NCI-H446 (cell line): ENCODE measurements around the gene PIP5KL1.
A peak's percentile ranks its signal among the peaks of the same experiment; 100 is the strongest.

Experiments
- DNase-seq, 2 experiments: peaks; one replicate each; lab custom pipeline; 2025; lab: John Stamatoyannopoulos, UW

Gene PIP5KL1, protein sequence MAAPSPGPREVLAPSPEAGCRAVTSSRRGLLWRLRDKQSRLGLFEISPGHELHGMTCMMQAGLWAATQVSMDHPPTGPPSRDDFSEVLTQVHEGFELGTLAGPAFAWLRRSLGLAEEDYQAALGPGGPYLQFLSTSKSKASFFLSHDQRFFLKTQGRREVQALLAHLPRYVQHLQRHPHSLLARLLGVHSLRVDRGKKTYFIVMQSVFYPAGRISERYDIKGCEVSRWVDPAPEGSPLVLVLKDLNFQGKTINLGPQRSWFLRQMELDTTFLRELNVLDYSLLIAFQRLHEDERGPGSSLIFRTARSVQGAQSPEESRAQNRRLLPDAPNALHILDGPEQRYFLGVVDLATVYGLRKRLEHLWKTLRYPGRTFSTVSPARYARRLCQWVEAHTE

DNA sequence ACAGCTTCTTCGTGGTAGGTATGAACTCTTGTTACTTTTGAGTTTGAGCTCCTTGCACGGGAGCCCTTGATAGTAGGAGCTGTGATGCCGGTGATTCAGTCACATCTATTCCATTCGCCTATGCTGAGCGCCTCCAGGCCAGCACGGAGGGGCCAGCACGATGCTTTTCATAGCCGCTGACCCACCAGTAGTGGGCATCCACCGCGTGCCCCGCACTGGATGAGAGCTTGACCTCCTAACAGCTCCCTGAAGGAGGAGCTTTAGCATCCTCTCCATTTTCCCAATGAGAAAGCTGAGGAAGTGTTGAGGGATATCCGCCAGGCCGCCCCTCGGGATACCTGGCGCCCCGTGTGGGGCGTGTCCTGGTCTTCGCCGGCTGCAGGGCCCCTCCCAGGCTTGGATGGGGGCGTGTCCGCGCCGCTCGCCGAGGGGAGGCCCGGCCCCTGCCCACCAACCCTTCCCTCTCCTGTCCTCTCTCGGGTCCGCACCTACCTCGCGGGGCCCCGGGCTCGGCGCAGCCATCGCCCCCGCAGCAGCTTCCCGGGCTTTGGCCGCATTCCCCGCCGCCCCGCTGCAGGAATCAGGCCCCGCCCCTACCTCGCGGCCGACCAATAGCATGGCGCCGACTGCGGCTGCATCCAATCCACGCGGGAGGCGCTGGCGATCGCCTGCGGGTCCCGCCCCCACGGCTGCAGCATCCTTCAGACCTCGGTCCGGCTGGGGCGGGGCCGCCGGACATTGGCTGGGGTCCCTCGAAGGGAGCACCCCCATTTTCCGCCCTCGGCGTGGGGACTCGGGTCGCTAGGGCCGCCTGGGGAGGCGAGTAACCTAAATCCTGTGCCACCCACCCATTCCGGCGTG is at the start of gene PIP5KL1:
PIP5KL1 (minus strand) TSS at position 547 of the 861 bp plus-strand sequence; CDS start at position 522, 25 bp downstream.
- peak in 1 of 2 experiments; percentile 60 for DNase-seq

DNA sequence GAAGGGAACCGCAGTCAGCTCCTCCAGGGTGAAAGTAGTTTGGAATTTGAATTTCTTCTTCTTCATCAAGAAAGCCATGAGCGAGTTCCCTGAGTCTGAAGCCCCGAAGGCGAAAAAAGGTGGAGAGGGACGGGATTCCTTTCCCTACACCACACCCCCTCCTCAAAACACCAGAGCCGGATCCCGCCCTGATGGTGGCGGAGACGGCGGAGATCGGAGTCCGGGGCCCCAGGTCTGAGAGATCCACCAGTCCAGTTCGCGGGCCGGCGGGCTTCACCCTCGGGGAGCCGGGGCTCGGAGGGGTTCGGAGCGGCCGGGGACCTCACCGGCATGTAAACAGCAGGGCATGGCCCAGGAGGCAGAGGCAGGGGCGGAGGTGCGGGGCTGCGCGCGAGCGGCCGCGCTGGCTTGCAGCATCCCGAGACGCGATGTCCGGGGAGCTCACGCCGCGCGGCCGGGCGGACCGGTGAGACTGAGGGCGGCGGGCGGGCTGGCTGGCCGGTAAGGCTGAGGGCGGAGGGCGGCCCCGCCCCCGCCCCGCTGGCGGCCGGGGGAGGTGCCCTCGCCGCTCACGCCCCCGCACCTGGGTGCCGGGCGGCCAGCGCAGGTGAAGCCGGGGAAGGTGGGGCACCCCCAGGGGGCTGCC is 49.6 kb upstream of the PIP5KL1 start:
- DNase-seq = no peak

DNA sequence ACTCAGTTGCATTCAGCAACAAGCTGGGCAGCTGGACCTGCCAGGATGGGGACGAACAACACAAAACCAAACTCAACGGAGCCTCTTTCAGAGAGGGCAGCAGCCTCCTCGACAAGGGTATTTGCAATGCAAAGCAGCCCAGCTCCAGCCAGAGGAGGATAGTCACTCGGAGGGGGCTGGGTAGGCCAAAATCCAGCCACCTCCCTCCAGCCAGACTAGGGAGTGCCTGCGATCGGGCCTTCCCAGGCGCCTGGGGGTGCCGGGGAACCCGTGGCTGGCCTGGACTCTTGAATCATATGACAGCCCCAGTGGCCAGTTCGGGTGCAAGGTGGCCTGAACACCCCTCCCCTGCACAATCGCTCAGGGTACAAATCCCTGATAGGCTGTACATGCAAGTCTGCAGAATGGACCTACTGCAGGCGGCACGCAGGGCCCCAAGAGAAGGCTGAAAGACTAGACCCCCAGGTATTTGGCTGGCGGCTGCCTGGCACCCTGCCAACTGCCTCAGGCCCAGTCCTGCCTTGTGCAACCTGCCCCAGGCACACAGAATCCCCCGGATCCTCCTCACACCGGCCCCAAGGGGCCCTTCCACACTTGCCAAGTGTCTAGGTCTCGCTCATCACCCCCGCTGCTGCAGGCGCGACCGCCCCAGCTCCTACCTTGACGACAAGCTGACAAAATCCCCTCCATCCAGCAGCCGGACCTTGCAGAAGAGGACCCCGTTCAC is 48.9 kb upstream of the PIP5KL1 start:
- DNase-seq = peak in 1 of 2 experiments; percentile 22

DNA sequence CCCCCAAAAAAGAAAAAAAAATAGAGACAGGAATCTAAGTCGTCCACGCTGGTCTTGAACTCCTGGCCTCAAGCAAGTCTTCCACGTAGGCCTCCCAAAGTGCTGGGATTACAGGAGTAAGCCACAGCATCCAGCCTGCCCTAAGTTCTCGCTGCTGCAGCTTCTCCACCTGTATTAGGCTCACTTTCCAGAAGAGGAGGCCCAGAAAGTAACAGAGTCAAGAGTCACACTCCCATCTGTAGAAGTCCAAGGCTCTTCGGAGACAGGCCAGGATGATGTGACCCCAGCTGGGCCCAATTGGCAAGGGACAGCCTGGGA is 48.4 kb upstream of the PIP5KL1 start:
- no peak for DNase-seq

DNA sequence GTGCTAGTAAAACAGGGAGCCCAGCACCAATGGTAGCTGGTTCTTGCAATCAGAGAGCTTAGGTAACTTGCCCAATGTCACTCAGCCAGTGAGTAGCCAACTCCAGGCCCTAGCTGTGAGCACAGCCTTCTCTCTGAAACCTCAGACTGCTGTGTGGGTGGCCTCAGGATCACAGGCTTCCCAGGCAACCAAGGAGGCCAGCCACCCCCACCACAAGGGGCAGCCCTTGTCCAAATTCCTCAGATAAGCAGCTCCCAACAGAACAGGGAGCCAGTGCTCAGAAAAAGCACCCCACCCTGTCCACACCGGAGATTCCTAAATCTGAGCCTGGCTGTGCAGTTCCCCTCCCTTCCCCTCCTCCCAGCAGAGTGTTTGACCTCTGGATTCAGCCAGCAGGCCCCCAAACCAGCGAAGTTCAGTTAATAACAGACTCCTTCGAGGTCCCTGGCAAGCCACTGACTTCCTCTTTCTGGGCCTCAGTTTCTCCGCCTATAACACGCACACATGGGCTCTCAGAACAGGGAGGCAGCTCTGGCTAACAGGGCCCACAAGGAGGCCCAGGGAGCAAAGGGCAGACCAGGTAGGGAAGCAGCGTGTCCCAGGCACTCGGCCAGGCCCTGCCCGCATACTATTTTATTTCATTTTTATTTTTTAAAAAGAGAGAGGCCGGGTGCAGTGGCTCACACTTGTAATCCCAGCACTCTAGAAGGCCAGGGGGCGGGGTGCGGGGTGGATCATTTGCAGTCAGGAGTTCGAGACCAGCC is 47.5 kb upstream of the PIP5KL1 start:
- DNase-seq = no peak

DNA sequence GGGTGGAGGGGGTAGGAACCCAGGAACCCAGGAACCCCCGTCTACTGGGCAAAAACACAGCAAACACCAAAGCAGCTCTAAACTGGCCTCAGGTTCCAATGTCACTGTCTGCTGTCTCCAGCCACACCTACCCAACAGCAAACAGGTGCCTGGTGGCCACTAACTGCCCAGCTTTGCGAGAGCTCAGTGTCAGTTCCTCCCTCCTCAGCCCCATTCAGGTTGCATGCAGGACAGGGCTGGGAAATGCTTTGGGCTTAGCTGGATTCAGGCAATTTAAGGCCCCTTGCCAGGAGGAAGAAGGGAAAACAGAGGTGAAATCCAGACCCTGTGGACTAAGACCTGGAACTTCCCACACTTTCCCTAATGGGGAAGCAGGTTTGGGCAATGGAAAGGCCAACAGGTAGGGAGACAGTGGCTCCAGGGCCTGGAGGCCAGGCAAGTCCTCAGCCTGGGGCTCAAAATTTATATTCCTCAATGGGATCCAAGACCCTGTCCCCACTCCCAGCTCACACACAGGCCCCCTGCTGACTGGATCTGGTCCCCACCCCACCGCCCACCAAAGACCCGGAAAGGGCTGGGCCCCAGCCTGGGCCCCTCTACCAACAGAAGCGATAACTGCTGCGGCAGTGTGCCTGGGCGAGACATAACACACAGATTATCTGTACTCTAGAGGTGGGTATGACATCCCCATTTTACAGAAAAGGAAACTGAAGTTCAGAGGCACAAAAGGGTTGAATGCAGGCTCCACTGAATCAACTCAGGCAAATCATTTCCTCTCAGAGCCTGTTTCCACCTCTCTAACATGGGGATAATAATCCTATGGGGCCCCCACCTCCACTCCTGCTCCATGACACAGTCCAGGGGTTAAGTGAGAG is 46.7 kb upstream of the PIP5KL1 start:
- DNase-seq = no peak

DNA sequence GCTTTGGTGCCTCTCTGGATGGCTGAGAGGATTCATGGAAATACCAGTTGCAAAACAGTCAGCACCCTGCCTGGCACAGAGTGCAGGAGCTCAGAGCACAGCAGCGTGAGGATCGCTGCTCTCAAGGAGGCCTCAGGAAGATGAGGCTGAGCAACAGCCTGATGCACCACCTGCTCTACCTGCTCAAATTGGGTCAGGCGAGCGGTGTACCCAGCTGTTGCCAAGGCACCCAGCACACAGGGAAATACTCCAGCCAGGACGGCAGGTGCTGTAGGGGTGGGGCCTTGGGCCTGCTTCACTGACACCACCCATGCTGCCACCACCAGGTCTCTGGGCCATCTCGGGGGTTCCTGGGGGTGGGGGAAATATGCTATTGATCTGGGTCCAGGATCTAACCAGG is 45.9 kb upstream of the PIP5KL1 start:
- DNase-seq = no peak

DNA sequence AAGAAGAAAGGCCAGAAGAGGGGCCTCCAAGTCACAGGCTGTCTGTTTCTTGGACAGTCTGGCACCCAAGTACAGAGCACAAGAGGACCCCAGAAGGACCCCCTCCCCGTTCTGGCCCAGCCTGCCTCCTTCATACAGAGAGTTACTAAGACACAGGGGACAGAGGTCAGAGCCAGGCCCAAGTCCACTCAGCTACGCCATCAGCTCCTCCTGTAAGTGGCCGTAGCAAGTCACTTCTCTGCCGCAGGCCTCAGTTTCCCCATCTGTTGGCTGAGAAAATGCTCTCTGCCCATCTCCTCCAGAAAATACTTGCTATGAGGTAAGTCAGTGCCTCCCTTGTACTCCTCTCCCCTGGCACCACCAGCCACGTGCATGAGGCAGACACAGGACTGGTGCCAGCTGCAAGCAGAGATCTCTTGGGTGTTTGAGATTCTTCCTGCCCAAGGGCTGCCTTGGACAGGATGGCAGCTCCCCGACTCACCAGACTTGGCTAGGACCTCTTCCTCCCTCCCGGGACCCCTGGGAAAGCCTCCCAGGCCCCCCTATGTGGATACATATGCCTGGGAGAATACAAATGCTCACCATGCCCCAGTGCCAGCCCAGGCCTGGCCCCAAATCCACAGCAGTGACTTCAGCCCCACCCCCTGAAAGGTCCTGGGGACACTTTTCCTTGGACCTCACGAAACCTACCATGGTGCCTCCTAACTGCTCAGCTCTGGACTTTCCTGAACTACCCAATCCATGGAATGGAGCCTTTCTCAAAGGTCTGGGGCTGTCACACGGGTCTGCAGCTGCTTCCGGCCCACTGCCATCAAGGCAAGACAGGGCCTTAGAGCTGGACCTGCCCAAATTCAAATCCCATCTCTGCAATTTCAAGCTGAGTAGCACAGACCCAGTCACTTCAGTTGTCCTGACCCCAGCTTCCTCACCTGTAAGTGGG is 45.1 kb upstream of the PIP5KL1 start:
- no peak for DNase-seq

DNA sequence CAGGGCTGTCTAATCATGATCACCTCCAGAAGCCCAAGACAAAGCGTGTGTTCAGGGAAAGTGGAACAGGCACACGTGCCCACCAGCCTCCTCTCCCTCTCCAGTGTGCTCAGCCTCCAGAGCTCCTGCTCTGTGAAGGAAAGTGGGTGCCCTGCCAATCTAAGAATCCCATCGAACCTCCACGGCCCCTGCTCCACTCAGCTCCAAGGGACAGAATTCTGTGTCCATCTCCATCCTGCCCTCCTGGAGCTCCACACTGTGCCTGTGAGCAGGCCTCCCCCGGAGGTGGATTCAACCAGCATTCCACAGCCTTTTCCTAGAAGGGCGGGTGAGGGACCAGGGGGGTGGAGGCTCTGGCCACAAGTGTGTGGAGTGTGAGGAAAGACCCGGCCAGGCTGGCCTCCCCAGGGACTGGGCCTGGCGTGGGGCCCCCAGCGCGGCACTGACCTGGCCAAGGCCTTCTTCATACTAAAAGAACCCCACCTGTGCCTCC is 44.2 kb upstream of the PIP5KL1 start:
- no peak for DNase-seq

DNA sequence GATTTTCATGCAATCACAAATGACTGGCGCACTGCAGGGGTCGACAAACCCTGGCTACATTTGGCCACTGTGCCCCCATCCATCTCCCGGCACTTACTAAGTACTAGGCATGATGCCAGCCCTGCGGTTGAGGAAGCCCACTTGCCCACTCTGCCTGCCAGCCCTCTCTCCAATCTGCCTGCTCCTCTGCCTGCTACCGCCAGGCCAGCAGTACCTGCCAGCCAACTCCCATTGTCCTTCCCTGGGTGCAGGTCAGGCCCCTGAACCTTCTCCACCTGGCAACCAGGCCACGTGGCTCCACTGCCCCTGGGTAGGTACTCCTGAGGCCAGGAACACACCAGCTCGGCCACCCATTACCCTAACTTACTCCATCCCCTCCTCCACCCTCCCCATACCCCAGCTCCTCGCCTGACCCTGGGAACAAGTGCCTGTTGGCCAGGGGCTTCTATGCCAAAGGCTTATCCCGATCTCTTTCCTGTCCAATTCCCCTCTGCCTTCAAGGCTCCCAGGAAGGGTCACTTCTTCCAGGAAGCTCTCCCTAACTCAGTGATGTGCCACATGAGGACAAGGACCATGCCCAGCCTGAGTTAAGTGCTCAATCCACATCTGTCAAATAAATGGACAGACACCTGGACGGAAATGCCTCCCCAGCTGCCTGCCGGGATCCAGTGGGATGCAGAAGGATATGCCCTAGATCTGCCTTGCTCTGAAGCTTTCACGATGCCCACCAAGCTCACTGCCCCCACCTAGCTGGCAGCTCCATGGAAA is 43.6 kb upstream of the PIP5KL1 start:
- peak in 1 of 2 experiments; percentile 67 for DNase-seq

DNA sequence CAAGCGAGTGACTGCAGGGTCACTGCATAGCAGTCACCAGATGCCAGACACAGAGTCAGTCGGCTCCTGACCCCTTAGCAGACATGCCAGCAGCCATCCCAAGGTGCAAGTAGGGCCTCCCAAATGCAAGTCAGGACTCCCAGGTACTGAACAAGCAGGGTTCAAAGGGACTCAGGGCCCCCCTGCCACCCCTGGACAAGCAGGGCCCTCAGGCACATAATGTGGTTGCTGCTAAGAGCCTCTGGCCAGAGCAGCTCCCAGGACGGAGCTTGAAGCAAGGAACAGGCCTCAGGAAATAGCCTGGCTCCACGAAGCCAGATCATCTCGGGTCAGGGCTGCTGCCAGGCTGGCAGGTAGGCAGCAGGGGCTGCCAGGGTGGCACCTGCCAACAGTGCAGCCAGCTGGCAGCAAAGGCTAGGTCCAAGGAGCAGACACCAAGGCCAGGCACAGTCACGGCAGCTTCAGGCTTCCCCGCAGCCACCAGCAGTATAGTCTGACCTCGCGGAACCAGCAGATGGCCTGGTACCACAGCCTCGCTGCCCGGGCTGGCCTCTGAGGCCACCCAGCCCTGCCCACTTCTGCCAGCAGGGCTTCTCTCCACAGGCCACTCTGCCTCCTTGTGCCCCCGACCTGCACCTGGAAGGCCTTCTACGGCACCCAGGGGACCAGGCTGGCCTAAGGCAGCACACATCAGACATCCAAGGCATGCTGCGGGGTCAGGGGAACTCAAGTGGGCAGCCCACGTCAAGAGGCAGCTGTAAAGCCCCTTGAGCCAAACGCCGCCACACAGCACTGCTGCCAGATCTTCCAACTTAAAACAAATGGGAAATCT is 42.8 kb upstream of the PIP5KL1 start:
- no peak for DNase-seq

DNA sequence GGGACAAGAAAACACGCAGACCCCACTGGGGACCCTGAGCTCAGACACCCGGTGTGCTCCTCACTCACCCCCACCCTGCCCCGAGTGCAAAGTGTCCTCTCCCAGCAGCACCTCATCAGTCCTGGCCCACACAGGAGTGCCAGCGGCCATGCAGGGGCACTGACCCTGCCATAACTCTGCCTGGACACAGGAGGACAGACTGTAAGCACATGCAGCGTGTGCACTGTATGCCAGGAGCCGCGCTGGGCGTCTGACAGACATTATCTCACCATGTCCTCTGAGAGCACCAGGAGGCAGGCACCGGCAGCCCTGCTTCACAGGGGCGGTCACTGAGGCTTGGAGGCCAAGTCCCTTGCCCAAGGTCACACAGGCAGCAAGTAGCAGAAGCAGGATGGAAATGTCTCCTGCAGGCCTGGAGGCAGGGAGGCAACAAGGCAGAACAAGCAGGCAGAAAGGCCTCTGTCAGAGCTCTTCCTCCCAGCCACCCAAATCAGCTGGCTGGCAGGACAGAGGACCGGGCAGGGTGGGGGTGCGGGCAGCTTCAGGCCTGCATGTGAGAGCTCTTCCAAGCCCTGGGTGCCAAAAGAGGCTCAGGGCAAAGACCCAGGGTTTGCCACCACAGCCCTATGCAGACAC is 41.8 kb upstream of the PIP5KL1 start:
- no peak for DNase-seq

DNA sequence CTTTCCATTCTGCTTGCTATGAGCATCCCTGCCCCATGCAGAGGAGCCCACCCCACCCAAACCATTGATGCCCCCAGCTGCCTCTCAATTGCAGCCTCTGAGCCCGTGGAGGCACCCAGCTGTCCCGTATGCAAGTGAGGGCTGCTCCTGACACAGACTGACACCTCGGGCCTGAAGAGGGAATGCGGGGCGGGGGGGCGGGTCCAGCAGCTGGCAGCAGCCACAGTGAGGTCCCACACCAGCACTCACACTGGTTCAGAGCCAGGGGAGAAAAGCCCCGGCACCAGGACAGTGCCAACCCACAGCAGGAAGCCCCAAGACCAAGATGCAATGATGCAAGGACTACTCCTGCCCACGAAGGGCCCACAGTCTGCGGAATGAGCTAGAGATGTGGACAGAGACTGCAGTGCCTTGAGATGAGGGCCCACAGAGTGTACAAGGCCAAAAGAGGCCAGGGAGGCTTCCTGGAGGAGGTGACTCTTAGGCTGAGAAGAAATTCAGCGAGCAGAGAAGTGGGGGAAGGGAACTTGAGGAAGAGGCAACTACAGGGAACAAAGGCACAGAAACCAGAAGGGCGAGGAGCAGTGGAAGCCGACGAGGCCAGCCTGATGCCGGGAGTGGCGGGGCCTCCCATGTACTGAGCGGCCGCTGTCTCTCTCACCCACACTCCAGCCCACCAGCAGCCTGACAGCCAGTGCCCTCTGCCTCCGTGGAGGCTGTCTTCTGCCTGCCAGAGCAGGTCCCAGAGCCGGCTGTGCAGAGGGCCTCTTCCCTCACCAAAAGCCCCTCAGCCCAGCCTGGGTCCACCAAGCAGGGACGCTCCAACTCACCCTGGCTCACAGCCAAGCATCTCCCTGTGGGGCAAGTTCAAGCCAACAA is 41.0 kb upstream of the PIP5KL1 start:
- no peak for DNase-seq

DNA sequence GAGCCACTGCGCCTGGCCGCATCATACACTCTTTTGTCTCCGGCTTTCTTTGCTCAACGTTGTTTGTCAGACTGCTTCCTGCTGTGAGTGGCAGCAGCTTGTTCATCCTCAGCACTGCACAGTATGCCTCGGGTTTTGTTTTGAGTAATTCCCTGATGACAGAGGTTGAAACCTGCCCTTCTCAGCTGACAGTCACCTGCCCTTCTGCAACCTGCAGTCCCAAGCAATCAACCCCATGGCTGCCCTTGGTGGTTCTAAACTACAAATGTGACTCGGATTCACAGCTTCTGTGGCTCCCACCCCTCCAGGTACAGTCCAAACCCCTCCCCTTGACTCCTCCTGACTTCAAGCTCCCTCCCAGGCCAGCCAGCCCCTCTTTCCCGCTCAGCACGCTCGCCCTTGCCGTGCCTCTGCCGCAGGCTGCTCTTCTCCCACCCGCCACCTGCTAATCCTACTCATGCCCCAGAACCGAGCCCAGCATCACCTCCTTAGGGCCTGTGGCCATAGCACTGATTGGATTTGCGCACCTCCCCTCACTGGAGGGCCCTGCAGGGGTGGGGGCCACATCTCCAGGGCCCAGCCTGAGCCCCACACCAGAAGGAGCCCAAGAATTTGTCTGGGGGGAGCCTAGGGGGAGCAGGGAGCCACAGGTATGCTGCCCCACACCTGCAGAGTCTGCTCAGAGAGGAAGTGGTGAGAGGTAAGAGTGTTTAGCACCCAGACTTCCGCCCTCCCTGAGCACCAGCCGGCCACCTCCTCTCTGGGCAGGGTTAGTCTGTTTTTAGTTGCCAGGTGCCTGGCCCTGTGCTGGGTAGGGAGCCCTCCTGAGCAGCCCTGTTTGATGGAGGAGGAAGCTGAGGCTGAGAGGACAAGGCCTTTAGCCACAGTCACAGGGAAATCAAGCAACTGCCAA is 40.1 kb upstream of the PIP5KL1 start:
- no peak for DNase-seq
